Gastrocnemius medialis (tissue), 4 donors: ENCODE results near the gene PRR7. TPM values are rescaled to one million over a fixed set of nuclear protein-coding genes. Genes with fewer than 3 reads are reported as not detected.

Experiments used
- ATAC-seq, 2 donors: fragments of 150-250 bp; one replicate each; pipeline ENCODE4 v1.9.1; 2016
- DNase-seq, 2 donors: peaks; one replicate each; pipeline ENCODE4 v3.0.0-alpha.2; 2019
- H3K27ac ChIP-seq, 4 donors: fragments of 200-600 bp; sonication (generic); 1 replicate in 1 of 4; 2 replicates in 3 of 4; pipeline ENCODE4 v1.5.1; 2016 to 2018; ENCODE audit warnings: mild to moderate bottlenecking in 2 of 4, moderate library complexity in 1 of 4
- H3K27me3 ChIP-seq, 3 donors: fragments of 200-600 bp; sonication (generic) in 2 of 3; 1 replicate in 1 of 3; 2 replicates in 2 of 3; pipeline versions ENCODE4 v1.5.1 to v1.6.0; 2016 to 2019; ENCODE audit warnings: mild to moderate bottlenecking in 1 of 3, moderate library complexity in 1 of 3
- H3K36me3 ChIP-seq, 2 donors: fragments of 200-600 bp; sonication (generic) in 1 of 2; one replicate each; pipeline ENCODE4 v1.5.1; 2017 to 2018
- H3K4me1 ChIP-seq, 2 donors: fragments of 200-600 bp; sonication (generic) in 1 of 2; one replicate each; pipeline ENCODE4 v1.5.1; 2016 to 2017; ENCODE audit warnings: mild to moderate bottlenecking in 2 of 2
- H3K4me3 ChIP-seq, 4 donors: fragments of 200-600 bp; sonication (generic) in 3 of 4; 1 replicate in 1 of 4; 2 replicates in 3 of 4; pipeline ENCODE4 v1.5.1; 2016 to 2019; ENCODE audit warnings: mild to moderate bottlenecking in 2 of 4
- H3K9me3 ChIP-seq, 3 donors: fragments of 200-600 bp; sonication (generic) in 2 of 3; 1 replicate in 1 of 3; 2 replicates in 2 of 3; pipeline ENCODE4 v1.5.1; 2016 to 2019
- CTCF ChIP-seq, 5 experiments: fragments of 450-650 bp in 3 of 5; fragments of 200-600 bp in 2 of 5; sonication (generic) in 2 of 5; IDR thresholded peaks in 4 of 5; conservative IDR thresholded peaks in 1 of 5; 1 replicate in 4 of 5; 2 replicates in 1 of 5; pipeline ENCODE4 v1.5.1; 2016 to 2019; ENCODE audit warnings: antibody characterized with exemption in 5 of 5, mild to moderate bottlenecking in 3 of 5, moderate library complexity in 3 of 5
- POLR2A ChIP-seq, 2 donors: fragments of 450-650 bp; IDR thresholded peaks; one replicate each; pipeline ENCODE4 v1.6.1; 2017; ENCODE audit warnings: antibody characterized with exemption in 2 of 2, mild to moderate bottlenecking in 2 of 2, moderate library complexity in 2 of 2
- in situ Hi-C, 4 donors: fragments of 200-750 bp; cut with MboI; loops; one replicate each; pipeline versions ENCODE4 v1.15.0 to v1.8.0; 2017; ENCODE audit warnings: low sequenced_read_pairs in 4 of 4
- intact Hi-C: fragments of 100-400 bp; cut with DNase I; formaldehyde crosslinking; loops from one replicate; pipeline ENCODE4 v1.15.1; 2023; ENCODE audit warnings: low total_unique reads
- total RNA-seq, 4 donors: library from RNA; depleted of rRNA; stranded (reverse); fragments of >200 nt; gene quantifications; one replicate each; pipeline versions ENCODE4 v1.1.0 to v1.2.3, GENCODE V29; 2016

The PRR7 gene
- total RNA-seq, 4 donors from 2014 or later = 0.63 to 2.0 (median 1.4) TPM; not detected in 1

DNA sequence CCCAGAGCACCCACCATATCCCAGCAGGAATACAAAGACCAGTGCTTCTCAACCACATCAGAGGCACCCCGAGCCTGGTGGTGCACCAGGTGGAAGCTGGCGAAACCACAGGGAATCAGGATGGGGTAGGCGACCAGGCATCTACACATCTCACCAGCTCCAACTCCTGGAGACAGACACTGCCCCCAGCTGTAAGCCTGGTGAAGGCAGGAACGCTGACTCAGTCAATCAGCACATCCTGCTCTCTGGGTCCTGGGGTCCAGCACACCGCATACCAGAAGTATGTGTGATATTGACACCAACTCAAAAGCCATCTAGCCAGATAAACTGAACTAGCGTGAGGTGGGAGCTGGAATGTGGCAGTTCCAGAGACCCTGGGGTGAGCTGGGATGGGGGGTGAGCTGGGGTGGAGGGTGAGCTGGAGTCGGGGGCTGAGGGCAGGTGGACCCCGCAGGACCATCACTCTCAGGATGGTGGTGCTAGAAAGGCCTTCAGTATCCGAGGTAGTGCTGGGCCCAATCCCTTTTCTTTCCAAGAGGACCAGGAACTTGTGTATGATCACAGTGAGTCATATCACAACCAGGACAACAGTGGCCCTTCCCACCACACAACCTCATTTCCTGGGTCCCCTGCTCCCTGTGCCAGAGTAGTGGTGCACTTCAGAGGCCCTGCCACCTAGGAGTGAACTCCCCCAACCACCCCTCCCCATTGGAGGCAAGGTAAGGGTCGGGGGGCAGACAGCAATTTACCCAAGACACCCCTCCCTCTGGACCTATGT lies 24.3 kb downstream of the PRR7 start:
- Histone ChIP-seq H3K4me3 (no peak overlapping the region), H3K27me3 (peaks cover 0 to 4% (median 0%) of the 10 kb centered on the region in 3 donors), H3K36me3 (no peaks in the 10 kb centered on the region), H3K9me3 (no peaks in the 10 kb centered on the region), H3K4me1 (peaks cover 9 to 16% of the 10 kb centered on the region in 2 donors), H3K27ac (peak overlapping the region; percentile 51 to 79 (median 71))
- no peak for ATAC-seq
- DNase-seq = no peak
- intact Hi-C loops = no loop called here
- in situ Hi-C loops = no loop called here
- TF ChIP-seq CTCF (IDR thresholded peaks at IDR 0.05 in 4 of 5, conservative IDR thresholded peaks at IDR 0.05 in 1 of 5) (no peak), POLR2A (IDR thresholded peaks at IDR 0.05) (no peak)

DNA sequence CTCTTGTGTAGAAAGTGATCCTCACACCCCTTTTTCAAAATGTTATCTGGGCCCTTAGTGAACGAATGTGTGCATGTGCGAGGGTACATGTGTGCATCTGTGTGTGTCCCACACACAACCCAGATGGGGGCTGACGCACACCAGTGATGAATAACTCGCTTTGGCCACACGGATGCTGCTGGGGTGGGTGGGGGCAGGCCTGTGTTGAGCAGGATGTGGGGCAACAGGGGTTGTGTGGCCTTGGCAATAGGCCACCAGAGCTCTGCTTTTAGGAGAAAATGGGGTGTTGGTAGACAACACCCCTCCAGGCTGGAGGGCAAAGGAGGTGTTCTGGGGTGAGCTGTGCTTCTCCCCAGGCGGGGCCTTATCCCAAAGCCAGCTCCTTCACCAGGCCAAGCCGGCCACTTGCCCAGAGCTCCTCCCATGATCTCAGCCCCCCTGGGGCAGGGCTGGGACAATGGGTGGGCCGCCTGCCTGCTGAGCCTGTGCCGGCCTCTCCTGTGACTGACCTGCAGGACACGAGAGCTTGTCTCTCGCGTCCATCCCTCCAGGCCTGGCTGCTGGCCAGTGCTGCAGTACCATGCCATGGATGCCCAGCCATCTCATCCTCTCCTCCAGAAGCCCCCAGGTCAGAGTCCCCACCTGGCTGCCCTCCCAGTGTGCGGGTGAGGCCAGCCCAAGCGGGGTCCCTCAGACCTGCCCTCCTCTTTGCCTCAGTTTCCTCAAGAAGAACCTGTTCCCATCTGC lies 25.2 kb downstream of the PRR7 start:
- in situ Hi-C loops (no loop called here), intact Hi-C loops (no loop called here)
- Histone ChIP-seq H3K4me1 (peaks cover 9 to 16% of the 10 kb centered on the region in 2 donors), H3K27ac (peak overlapping the region; percentile 51 to 79 (median 71)), H3K9me3 (no peaks in the 10 kb centered on the region), H3K4me3 (peak overlapping the region; percentile 53 to 74 (median 66)), H3K36me3 (no peaks in the 10 kb centered on the region), H3K27me3 (peaks cover 0 to 4% (median 0%) of the 10 kb centered on the region in 3 donors)
- peak; percentile 16 to 19 for ATAC-seq
- no peak for TF ChIP-seq POLR2A (IDR thresholded peaks at IDR 0.05)
- TF ChIP-seq CTCF (IDR thresholded peaks at IDR 0.05 in 4 of 5, conservative IDR thresholded peaks at IDR 0.05 in 1 of 5) = no peak
- peak in 1 of 2 donors; percentile 60 for DNase-seq

- H3K36me3 ChIP-seq = no peaks in the 10 kb centered on the region
- peak overlapping the region; percentile 62 to 74 (median 69) for H3K4me3 ChIP-seq
- peaks cover 14 to 16% of the 10 kb centered on the region in 2 donors for H3K4me1 ChIP-seq
- no peaks in the 10 kb centered on the region for H3K9me3 ChIP-seq
- intact Hi-C loops = no loop called here
- peaks cover 0 to 4% (median 0%) of the 10 kb centered on the region in 3 donors for H3K27me3 ChIP-seq
- H3K27ac ChIP-seq = peak overlapping the region; percentile 69 to 79 (median 72)
- DNase-seq (no peak), ATAC-seq (no peak)
- in situ Hi-C loops = no loop called here
- TF ChIP-seq POLR2A (IDR thresholded peaks at IDR 0.05) (no peak), CTCF (IDR thresholded peaks at IDR 0.05 in 4 of 5, conservative IDR thresholded peaks at IDR 0.05 in 1 of 5) (no peak)
Observed at GRCh38 chr5:177472460-177473442, 26.1 kb downstream of the PRR7 start.

DNA sequence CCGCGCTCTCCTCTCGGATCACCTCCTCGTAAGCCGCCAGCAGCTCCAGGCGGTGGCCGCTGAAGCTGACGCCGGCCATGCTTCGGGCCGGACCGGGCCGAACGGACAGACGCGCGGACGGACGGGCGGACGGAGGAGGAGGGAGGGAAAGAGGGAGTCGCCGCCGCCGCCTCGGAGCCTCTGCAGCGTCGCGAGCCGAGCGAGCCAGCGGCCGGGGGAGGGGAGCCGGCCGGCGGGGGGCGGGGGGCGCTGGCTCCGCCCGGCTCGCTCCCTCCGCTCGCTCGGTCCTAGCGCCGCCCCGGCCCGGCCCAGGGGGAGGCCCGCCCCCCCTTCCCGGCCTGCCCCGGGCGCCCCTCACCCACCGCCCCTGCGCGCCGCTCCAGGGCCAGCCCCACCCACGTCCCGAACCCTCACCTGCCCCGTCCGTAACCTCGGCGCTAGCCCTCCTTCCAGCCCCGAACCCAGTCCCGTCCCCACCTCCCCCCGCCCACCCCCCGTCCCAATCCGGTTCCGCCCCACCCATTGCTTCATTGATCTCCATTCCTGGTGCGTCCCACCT lies 26.9 kb downstream of the PRR7 start, which contains the start of gene DBN1:
Gene DBN1, minus strand, starts transcription at position 192 of the 559 bp plus-strand sequence. Its CDS starts 113 bp downstream, at position 79.
- Histone ChIP-seq H3K27me3 (peaks cover 0 to 4% (median 0%) of the 10 kb centered on the region in 3 donors), H3K9me3 (no peaks in the 10 kb centered on the region), H3K27ac (peak within 1 kb of the TSS; percentile 69 to 79 (median 72)), H3K4me1 (peaks cover 20 to 21% of the 10 kb centered on the region in 2 donors), H3K36me3 (no peaks in the 10 kb centered on the region), H3K4me3 (peak within 1 kb of the TSS; percentile 62 to 74 (median 69))
- in situ Hi-C loops = no loop called here
- no peak for DNase-seq
- TF ChIP-seq CTCF (IDR thresholded peaks at IDR 0.05 in 4 of 5, conservative IDR thresholded peaks at IDR 0.05 in 1 of 5) (no peak), POLR2A (IDR thresholded peaks at IDR 0.05) (no peak)
- intact Hi-C loops = no loop called here
- ATAC-seq = peak; percentile 18 to 35
